ENCODE data around the gene SHROOM3.

Gene SHROOM3

DNA sequence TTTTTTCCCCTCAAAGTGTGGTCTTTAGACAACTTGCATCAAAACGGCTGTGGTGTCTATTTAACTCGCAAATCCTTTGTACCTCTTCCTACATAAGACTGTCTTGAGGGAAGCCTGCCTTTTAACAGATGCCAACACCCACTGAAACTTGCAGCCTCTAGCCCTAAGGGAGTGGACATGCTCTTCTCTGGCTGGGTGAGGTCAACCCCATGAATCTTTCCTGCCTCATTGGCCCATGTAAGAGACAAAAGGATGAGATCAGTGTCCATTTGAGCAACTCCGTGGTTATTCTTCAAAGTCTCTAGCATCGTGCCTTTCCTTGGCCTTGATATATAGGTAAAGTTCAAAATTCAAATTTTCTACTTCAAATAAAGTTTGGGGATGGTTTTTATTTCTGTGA, 134.7 kb downstream of the SHROOM3 start:
- TF ChIP-seq TAF1 (IDR thresholded peaks at IDR 0.05; ENCODE audit: low read depth) = no peak
- no peak for TF ChIP-seq TCF12 (IDR thresholded peaks at IDR 0.05; ENCODE audit: low read depth)
- no peak for TF ChIP-seq NFIC (IDR thresholded peaks at IDR 0.05)
- TF ChIP-seq RAD21 (IDR thresholded peaks at IDR 0.05; ENCODE audit: low read depth) = no peak
- TF ChIP-seq YY1 (IDR thresholded peaks at IDR 0.05; ENCODE audit: low read depth) = no peak
- no peak for TF ChIP-seq CREB1 (IDR thresholded peaks at IDR 0.05; ENCODE audit: low read depth)
- no peak for TF ChIP-seq EP300 (IDR thresholded peaks at IDR 0.05; ENCODE audit: borderline replicate concordance)
- TF ChIP-seq TEAD4 (IDR thresholded peaks at IDR 0.05) = no peak
- TF ChIP-seq, protein P1, sequence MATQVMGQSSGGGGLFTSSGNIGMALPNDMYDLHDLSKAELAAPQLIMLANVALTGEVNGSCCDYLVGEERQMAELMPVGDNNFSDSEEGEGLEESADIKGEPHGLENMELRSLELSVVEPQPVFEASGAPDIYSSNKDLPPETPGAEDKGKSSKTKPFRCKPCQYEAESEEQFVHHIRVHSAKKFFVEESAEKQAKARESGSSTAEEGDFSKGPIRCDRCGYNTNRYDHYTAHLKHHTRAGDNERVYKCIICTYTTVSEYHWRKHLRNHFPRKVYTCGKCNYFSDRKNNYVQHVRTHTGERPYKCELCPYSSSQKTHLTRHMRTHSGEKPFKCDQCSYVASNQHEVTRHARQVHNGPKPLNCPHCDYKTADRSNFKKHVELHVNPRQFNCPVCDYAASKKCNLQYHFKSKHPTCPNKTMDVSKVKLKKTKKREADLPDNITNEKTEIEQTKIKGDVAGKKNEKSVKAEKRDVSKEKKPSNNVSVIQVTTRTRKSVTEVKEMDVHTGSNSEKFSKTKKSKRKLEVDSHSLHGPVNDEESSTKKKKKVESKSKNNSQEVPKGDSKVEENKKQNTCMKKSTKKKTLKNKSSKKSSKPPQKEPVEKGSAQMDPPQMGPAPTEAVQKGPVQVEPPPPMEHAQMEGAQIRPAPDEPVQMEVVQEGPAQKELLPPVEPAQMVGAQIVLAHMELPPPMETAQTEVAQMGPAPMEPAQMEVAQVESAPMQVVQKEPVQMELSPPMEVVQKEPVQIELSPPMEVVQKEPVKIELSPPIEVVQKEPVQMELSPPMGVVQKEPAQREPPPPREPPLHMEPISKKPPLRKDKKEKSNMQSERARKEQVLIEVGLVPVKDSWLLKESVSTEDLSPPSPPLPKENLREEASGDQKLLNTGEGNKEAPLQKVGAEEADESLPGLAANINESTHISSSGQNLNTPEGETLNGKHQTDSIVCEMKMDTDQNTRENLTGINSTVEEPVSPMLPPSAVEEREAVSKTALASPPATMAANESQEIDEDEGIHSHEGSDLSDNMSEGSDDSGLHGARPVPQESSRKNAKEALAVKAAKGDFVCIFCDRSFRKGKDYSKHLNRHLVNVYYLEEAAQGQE (IDR thresholded peaks at IDR 0.05; ENCODE audit: low read depth) = no peak
- TF ChIP-seq, protein P2, sequence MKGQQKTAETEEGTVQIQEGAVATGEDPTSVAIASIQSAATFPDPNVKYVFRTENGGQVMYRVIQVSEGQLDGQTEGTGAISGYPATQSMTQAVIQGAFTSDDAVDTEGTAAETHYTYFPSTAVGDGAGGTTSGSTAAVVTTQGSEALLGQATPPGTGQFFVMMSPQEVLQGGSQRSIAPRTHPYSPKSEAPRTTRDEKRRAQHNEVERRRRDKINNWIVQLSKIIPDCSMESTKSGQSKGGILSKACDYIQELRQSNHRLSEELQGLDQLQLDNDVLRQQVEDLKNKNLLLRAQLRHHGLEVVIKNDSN (IDR thresholded peaks at IDR 0.05) = no peak
- no peak for TF ChIP-seq EGR1 (IDR thresholded peaks at IDR 0.05)
- TF ChIP-seq FOXM1 (IDR thresholded peaks at IDR 0.05; ENCODE audit: borderline replicate concordance, low read depth) = no peak
- TF ChIP-seq ZBTB7A (IDR thresholded peaks at IDR 0.05; ENCODE audit: low read depth) = no peak
- no peak for TF ChIP-seq CEBPB (IDR thresholded peaks at IDR 0.05)
- TF ChIP-seq, protein P3, sequence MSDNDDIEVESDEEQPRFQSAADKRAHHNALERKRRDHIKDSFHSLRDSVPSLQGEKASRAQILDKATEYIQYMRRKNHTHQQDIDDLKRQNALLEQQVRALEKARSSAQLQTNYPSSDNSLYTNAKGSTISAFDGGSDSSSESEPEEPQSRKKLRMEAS (IDR thresholded peaks at IDR 0.05) = no peak

DNA sequence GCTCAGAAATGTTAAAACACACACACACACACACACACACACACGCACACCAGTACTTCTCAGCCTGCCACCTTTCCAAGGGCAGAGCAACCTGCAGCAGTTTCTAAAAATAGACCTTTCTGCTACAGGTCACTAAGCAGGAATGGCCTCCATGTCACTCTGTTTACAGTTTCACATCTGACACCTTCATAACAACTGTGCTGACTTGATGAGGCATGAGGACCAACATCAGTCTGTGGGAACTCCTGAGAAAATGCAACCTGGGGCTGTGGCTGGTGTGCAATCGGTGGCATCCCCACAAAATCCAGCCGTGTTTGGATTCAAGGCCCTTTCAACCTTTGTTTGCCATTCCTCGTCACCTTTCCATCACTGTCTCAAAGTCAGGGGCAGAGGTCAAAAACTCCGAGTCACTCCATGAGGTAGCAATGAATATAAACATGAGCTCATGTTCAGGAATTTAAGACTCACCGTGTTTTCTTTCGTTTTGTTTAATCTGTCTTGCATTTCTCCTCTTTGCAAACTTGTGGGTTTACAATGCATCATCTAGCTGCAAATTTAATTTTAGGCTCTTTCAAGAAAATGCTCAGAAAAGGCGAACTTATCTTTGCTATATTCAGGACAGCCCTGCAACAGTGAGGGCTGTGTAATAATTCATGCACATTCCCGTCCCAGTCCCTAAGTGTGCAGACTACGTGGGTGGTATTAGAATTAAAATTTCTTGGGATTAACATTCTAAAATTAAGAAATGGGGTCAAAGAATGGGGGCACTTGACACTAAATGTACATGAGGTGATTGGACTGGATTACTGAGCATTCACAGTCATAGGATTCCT, 135.3 kb downstream of the SHROOM3 start:
- TF ChIP-seq TCF12 (IDR thresholded peaks at IDR 0.05; ENCODE audit: low read depth) = peak; percentile 18; the same call in 1 of the 2 replicates
- TF ChIP-seq, protein P3 (IDR thresholded peaks at IDR 0.05) = peak; percentile 17; the same call in 1 of the 2 replicates
- TF ChIP-seq, protein P1 (IDR thresholded peaks at IDR 0.05; ENCODE audit: low read depth) = no peak
- 0 out of 2 replicates have a peak, but pooled peaks have one; percentile 3 for TF ChIP-seq TEAD4 (IDR thresholded peaks at IDR 0.05)

DNA sequence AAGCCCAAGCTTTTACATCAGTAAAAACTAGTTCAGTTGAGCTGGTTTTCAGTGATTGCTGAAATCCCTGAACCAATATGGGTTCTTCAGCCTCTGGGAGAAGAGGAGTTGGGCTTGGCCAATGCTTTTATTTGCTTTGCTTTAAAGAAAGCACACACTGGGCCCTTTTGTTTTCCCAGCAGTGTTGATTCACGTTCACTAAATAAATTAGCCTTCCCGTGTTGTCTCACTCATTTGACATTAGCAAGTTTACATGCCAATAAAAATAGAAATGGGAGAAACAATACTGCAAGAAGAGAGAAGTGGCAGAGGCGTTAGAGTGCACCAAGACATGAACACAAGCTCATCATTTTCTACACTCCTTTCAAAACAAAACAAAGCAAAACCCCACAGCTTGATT, 136.2 kb downstream of the SHROOM3 start:
- TF ChIP-seq TAF1 (IDR thresholded peaks at IDR 0.05; ENCODE audit: low read depth) = no peak
- TF ChIP-seq EGR1 (IDR thresholded peaks at IDR 0.05) = no peak
- no peak for TF ChIP-seq FOXM1 (IDR thresholded peaks at IDR 0.05; ENCODE audit: borderline replicate concordance, low read depth)
- TF ChIP-seq, protein P2 (IDR thresholded peaks at IDR 0.05) = no peak
- TF ChIP-seq, protein P1 (IDR thresholded peaks at IDR 0.05; ENCODE audit: low read depth) = no peak
- no peak for TF ChIP-seq CREB1 (IDR thresholded peaks at IDR 0.05; ENCODE audit: low read depth)
- TF ChIP-seq, protein P3 (IDR thresholded peaks at IDR 0.05) = no peak
- TF ChIP-seq CEBPB (IDR thresholded peaks at IDR 0.05) = no peak
- no peak for TF ChIP-seq EP300 (IDR thresholded peaks at IDR 0.05; ENCODE audit: borderline replicate concordance)
- no peak for TF ChIP-seq RAD21 (IDR thresholded peaks at IDR 0.05; ENCODE audit: low read depth)
- no peak for TF ChIP-seq YY1 (IDR thresholded peaks at IDR 0.05; ENCODE audit: low read depth)
- TF ChIP-seq ZBTB7A (IDR thresholded peaks at IDR 0.05; ENCODE audit: low read depth) = no peak
- TF ChIP-seq TCF12 (IDR thresholded peaks at IDR 0.05; ENCODE audit: low read depth) = no peak
- TF ChIP-seq TEAD4 (IDR thresholded peaks at IDR 0.05) = no peak
- TF ChIP-seq NFIC (IDR thresholded peaks at IDR 0.05) = no peak

DNA sequence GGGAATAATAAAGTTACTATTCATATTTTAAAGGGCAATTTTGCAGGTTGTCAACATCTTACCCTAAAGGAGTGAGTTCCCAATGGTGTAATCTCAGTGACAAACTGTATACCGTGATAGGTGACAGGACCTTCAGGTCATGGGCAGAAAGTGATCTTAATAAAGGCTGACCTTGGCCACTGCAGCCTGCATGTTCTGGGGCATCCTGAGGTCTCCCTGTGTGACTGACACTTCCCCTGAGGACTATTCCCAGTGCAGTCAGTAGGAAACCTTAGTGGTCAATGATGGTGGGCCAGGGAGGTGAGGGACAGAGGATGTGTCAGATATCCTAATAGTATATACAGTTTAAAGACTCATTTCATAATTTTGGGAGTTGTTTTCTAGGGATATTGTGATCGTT, 137.2 kb downstream of the SHROOM3 start:
- TF ChIP-seq EP300 (IDR thresholded peaks at IDR 0.05; ENCODE audit: borderline replicate concordance) = no peak
- TF ChIP-seq TEAD4 (IDR thresholded peaks at IDR 0.05) = no peak
- no peak for TF ChIP-seq CREB1 (IDR thresholded peaks at IDR 0.05; ENCODE audit: low read depth)

All from Ishikawa (cell line).